CD4-positive, alpha-beta T cell treated with Interleukin-12 subunit alpha and Interleukin-12 subunit beta, for 1 hour (primary cell): ENCODE data around the gene ACSS2.

Experiments used
- DNase-seq: peaks from one replicate; pipeline ENCODE4 v3.0.0-alpha.2; 2020

ACSS2 gene, protein sequence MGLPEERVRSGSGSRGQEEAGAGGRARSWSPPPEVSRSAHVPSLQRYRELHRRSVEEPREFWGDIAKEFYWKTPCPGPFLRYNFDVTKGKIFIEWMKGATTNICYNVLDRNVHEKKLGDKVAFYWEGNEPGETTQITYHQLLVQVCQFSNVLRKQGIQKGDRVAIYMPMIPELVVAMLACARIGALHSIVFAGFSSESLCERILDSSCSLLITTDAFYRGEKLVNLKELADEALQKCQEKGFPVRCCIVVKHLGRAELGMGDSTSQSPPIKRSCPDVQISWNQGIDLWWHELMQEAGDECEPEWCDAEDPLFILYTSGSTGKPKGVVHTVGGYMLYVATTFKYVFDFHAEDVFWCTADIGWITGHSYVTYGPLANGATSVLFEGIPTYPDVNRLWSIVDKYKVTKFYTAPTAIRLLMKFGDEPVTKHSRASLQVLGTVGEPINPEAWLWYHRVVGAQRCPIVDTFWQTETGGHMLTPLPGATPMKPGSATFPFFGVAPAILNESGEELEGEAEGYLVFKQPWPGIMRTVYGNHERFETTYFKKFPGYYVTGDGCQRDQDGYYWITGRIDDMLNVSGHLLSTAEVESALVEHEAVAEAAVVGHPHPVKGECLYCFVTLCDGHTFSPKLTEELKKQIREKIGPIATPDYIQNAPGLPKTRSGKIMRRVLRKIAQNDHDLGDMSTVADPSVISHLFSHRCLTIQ

GRCh38 chr20:34876406-34877282 lies at the start of gene ACSS2:
Gene ACSS2 (plus strand): TSS chr20:34876612. CDS start chr20:34876646, 34 bp downstream.
- peak; percentile 94 for DNase-seq

DNA sequence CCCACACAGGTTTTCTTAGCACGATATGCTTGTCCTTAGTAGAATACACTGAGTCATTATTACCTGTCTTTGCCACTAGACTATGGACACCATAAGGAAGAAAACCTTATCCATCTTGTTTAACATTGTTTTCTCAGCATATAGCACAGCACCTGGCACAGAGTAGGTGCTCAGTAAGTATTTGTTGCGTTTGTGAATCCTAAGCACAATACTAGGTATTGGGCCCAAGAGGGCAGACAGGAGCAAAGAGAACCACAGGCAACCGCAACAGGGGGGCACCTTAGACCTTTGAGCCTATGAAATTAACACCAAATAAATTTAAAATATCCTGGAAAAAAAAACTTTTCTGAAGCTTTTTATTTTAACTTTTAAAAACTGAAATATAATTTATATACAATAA lies 47.2 kb upstream of the ACSS2 start:
- no peak for DNase-seq

- DNase-seq: no peak
These were observed 44.5 kb upstream of the ACSS2 start for GRCh38 chr20:34831936-34832335.

GRCh38 chr20:34834459-34834893 lies 41.9 kb upstream of the ACSS2 start:
- peak; percentile 54 for DNase-seq

DNA sequence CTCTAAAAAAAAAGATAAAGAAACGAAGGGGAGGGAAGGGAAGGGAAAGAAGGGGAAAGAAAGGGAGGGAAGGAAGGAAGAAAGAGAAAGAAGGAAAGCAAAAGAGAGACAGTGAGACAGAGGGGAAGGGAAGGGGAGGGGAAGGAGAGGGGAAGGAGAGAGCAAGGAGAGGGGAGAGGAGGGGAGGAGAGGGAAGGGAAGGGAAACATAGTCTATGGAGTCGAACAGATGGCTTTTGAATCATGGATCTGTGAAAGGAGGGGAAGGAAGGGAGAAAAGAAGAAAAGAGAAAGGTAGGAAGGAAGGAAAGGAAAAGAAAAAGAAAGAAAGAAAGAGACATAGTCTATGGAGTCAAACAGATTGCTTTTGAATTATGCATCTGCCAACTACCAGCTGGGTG lies 34.3 kb upstream of the ACSS2 start:
- no peak for DNase-seq

GRCh38 chr20:34843421-34843820 lies 33.0 kb upstream of the ACSS2 start:
- DNase-seq: no peak

GRCh38 chr20:34848597-34848996 lies 27.8 kb upstream of the ACSS2 start:
- no peak for DNase-seq

DNA sequence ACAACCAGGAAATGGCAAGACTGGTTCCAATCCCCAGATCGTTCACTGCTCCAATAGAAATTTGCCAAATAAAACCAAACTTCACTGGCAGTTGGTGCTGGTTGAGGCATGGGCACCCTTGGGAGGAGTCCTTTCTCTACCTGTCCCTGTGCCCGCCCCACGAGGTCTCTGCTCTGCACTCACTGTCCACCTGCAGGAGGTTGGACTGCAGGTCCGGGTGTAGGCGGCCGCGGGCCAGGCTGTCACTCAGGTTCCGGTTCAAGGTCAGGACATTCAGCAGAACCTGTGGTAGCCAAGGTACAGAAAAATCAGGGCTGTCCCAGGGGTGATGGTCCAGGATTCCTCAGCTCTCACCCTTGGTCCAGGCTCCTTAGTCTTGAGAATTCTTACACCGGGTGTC lies 26.6 kb upstream of the ACSS2 start:
- no peak for DNase-seq

GRCh38 chr20:34850969-34851368 lies 25.4 kb upstream of the ACSS2 start:
- DNase-seq: no peak

- DNase-seq: no peak
These were observed 24.1 kb upstream of the ACSS2 start for GRCh38 chr20:34852298-34852697.

GRCh38 chr20:34859367-34859766 lies 17.0 kb upstream of the ACSS2 start:
- DNase-seq: no peak

DNA sequence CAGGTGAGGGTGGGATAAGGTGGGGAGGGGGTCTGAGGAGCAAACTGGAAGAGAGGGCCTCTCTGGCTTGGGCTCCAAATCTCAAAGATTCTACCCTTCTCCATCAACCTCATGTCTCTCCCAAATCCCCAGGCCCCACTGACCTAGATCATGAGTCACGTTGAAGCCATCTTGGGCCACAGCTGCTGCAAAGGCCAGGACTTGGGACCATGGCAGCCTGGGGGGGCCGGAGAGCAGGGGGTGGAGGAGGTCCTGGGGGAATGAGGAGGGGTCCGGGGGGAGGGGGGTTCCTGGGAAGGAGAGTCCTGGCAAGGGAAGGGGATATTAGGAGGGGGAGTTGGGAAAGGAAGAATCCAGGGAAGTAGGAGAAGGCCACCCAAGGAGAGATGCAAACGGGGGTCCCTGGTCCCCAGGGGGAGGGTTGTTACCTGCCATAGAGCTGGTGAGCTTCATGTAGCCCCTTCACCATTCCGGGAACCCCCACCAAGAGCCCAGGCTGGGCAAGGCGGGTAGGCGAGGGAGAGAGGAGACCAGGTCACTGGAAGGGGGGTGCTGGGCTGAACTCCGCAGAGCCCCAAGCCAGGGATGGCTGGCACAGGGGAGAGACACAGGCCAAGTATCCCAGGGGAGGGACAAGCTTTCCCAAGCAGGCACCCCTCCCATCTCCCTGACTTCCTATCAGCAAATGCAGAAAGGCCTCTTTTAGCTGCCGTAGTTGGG lies 16.4 kb upstream of the ACSS2 start:
- no peak for DNase-seq

GRCh38 chr20:34861386-34862084 lies 14.9 kb upstream of the ACSS2 start:
- DNase-seq: no peak

GRCh38 chr20:34862724-34863123 lies 13.7 kb upstream of the ACSS2 start:
- no peak for DNase-seq

DNA sequence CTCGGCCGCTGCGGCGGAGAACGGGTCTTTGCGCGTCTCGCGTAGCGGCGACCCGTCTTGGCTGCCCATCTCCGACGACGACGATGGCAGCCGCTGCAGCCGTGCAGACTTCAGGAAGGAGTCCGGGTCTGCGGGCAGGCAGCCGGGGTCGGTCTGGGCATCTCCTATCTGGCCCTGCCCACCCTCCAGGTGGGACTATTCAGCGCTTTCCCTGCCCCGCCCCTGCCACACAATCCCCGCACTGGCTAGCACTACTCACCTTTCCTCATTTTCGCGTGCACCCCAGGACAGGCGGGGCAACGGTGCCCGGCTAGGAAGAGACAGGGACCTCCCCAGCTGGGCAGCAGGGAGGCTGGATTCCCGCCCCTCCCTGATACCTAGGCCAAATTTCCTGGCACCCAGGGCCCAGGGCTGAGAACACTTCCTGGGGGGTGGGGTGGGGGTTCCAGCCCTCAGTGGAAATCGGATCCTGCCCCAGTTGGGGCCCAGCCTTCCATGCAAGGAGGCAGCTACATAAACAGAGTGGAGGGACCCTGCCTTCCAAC lies 12.9 kb upstream of the ACSS2 start:
- no peak for DNase-seq

- no peak for DNase-seq
These were observed 12.2 kb upstream of the ACSS2 start for GRCh38 chr20:34864216-34864615.

- no peak for DNase-seq
These were observed 5.0 kb upstream of the ACSS2 start for GRCh38 chr20:34871320-34871926.

- no peak for DNase-seq
These were observed 4.3 kb upstream of the ACSS2 start for GRCh38 chr20:34871966-34872621.

GRCh38 chr20:34872622-34873224 lies 3.7 kb upstream of the ACSS2 start, which contains the start of gene GGT7:
Gene GGT7 (minus strand): TSS chr20:34872856. CDS start chr20:34872815, 41 bp downstream.
- DNase-seq: peak; percentile 89

GRCh38 chr20:34873583-34874093 lies 2.8 kb upstream of the ACSS2 start:
- DNase-seq: no peak
